Common myeloid progenitor, CD34-positive (primary cell): Measurements from ENCODE around the gene CETN3.
"Not testable (repeated sequence)": the region's sequence is repeated elsewhere in the genome, so short reads cannot be mapped to it uniquely, and the experiment has no call there.

Source experiments
- CTCF ChIA-PET: fragments of 350-600 bp; sonication (Branson Sonifier 250); formaldehyde crosslinking; loops from one replicate; lab custom pipeline; 2021; ENCODE audit warnings: antibody characterized with exemption; lab: Charles Lee
- POLR2A ChIA-PET: fragments of 350-600 bp; sonication (Branson Sonifier 250); formaldehyde crosslinking; loops from one replicate; lab custom pipeline; 2021; ENCODE audit warnings: antibody characterized with exemption; lab: Charles Lee
- DNase-seq, 3 donors: peaks; one replicate each; pipeline versions ENCODE4 v3.0.0 to v3.0.0-alpha.2; 2013
- H3K27ac ChIP-seq, 2 experiments: 1 replicate in 1 of 2; 2 replicates in 1 of 2; pipeline ENCODE4 v1.7.0; 2013; ENCODE audit warnings: inconsistent platforms in 2 of 2, low read length in 2 of 2, mild to moderate bottlenecking in 2 of 2, low read depth in 1 of 2, moderate library complexity in 1 of 2; ENCODE audit not compliant: severe bottlenecking in 2 of 2, insufficient read depth in 1 of 2, poor library complexity in 1 of 2
- H3K27me3 ChIP-seq, 5 experiments: replicated peaks in 2 of 5; 1 replicate in 3 of 5; 2 replicates in 2 of 5; pipeline versions ENCODE4 v1.6.1 to v1.7.0; 2013; ENCODE audit warnings: low read length in 4 of 5, mild to moderate bottlenecking in 2 of 5, moderate library complexity in 2 of 5, inconsistent platforms in 1 of 5; ENCODE audit not compliant: insufficient read depth in 5 of 5, control insufficient read depth in 4 of 5
- H3K36me3 ChIP-seq, 4 experiments: 1 replicate in 2 of 4; 2 replicates in 2 of 4; pipeline versions ENCODE4 v1.6.1 to v1.7.0; 2013; ENCODE audit warnings: low read length in 3 of 4, control low read depth in 1 of 4, mild to moderate bottlenecking in 1 of 4; ENCODE audit not compliant: control insufficient read depth in 4 of 4, insufficient read depth in 4 of 4
- H3K4me1 ChIP-seq, 4 experiments: 1 replicate in 3 of 4; 2 replicates in 1 of 4; pipeline versions ENCODE4 v1.6.1 to v1.7.1; 2013; ENCODE audit warnings: low read length in 3 of 4, mild to moderate bottlenecking in 3 of 4, control low read depth in 1 of 4, inconsistent platforms in 1 of 4, moderate library complexity in 1 of 4; ENCODE audit not compliant: control insufficient read depth in 4 of 4, insufficient read depth in 4 of 4; ENCODE audit errors: control extremely low read depth in 1 of 4
- H3K4me3 ChIP-seq, 7 experiments: 1 replicate in 4 of 7; 2 replicates in 3 of 7; pipeline versions ENCODE4 v1.5.1 to v1.7.0; 2013; ENCODE audit warnings: mild to moderate bottlenecking in 7 of 7, low read length in 6 of 7, moderate library complexity in 6 of 7, inconsistent platforms in 2 of 7, low read depth in 2 of 7, control low read depth in 1 of 7; ENCODE audit not compliant: insufficient read depth in 4 of 7, control insufficient read depth in 1 of 7; ENCODE audit errors: extremely low read depth in 1 of 7
- H3K9me3 ChIP-seq, 5 experiments: 1 replicate in 4 of 5; 2 replicates in 1 of 5; pipeline versions ENCODE4 v1.6.1 to v1.7.1; 2013; ENCODE audit warnings: low read length in 4 of 5, mild to moderate bottlenecking in 2 of 5, inconsistent platforms in 1 of 5, low read depth in 1 of 5, moderate library complexity in 1 of 5; ENCODE audit not compliant: control insufficient read depth in 4 of 5, insufficient read depth in 2 of 5; ENCODE audit errors: control extremely low read depth in 1 of 5
- WGBS: methylation state at CpG from one replicate; pipeline ENCODE4 v1.1.5; 2013; ENCODE audit not compliant: insufficient coverage; 5-methylcytosine and 5-hydroxymethylcytosine counted together

CETN3 gene

DNA sequence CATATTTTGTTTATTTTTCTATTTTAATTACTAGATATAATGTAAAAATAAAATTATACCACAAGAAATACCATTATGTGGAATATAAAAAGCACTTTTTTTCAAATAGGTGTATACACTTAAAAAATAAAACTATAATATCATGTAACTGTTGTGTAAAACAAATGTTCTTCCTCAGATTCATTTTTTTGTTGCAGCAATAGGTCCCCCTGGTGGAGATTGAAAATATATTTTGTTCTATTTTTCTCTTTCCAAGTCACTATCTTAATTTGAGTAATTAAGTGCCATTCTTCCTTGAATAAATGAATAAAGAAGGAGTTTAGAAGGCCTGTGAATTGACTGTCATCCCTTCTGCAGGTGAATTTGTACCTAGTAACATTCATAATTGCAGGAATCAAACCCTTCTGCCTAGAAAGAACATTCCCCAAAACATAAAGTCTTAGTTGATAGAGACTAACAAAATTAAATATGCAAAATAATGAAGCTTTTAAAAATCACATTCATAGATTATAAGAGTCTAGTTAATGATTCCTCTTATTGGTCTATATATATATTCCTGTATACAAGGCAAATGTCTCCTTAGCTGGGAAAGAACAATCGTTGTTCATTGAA is 23.4 kb downstream of the CETN3 start:
- no peaks in the 10 kb centered on the region for H3K4me1 ChIP-seq
- peak; percentile 20 to 45 (median 37) for DNase-seq
- no peaks in the 10 kb centered on the region for H3K9me3 ChIP-seq
- no peak overlapping the region for H3K4me3 ChIP-seq
- H3K27me3 ChIP-seq: no peaks in the 10 kb centered on the region
- ChIA-PET CTCF (interaction anchor here (0.6 to 1.9 kb wide), 4 partner anchors 8 to 1659 kb away, joined by 3 to 6 read pairs (median 4); no protein-coding TSS in a partner anchor), POLR2A (no interaction called here)
- no CpG with 5 or more reads among the region's 1 CpG for WGBS
- H3K27ac ChIP-seq: no peak overlapping the region
- H3K36me3 ChIP-seq: no peaks in the 10 kb centered on the region

DNA sequence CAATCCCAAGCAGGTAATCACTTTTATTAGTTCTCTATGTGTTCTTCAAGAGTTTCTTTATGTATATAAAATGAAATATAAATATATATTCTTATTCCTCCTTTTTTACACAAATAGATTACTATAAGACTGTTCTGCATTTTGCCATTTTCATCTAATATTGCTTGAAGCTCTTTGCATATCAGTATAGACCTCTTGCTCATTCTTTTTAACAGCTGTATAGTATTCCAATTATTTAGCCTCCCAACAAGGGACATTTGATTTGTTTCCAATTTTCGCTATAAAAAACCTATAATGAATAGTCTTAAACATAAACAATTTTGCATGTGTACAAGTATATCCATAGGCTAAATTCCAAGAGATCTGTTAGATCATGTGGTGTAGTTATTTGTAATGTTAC is 25.2 kb downstream of the CETN3 start:
- WGBS: no CpG with 5 or more reads among the region's 1 CpG
- H3K36me3 ChIP-seq: no peaks in the 10 kb centered on the region
- H3K9me3 ChIP-seq: no peaks in the 10 kb centered on the region
- no peaks in the 10 kb centered on the region for H3K27me3 ChIP-seq
- H3K4me1 ChIP-seq: no peaks in the 10 kb centered on the region
- POLR2A ChIA-PET: no interaction called here
- DNase-seq: no peak
- no peak overlapping the region for H3K4me3 ChIP-seq
- CTCF ChIA-PET: interaction anchor here (2.8 kb wide), 1 partner anchor 1656 kb away, joined by 9 read pairs; no protein-coding TSS in a partner anchor
- no peak overlapping the region for H3K27ac ChIP-seq

GRCh38 chr5:90383903-90384302 is 25.7 kb downstream of the CETN3 start:
- no CpG with 5 or more reads among the region's 2 CpGs for WGBS
- no peak overlapping the region for H3K4me3 ChIP-seq
- no peak overlapping the region for H3K27ac ChIP-seq
- H3K27me3 ChIP-seq: no peaks in the 10 kb centered on the region
- ChIA-PET CTCF (interaction anchor here (2.8 kb wide), 1 partner anchor 1656 kb away, joined by 9 read pairs; no protein-coding TSS in a partner anchor), POLR2A (no interaction called here)
- H3K4me1 ChIP-seq: no peaks in the 10 kb centered on the region
- no peak for DNase-seq
- H3K36me3 ChIP-seq: no peaks in the 10 kb centered on the region
- H3K9me3 ChIP-seq: no peaks in the 10 kb centered on the region

DNA sequence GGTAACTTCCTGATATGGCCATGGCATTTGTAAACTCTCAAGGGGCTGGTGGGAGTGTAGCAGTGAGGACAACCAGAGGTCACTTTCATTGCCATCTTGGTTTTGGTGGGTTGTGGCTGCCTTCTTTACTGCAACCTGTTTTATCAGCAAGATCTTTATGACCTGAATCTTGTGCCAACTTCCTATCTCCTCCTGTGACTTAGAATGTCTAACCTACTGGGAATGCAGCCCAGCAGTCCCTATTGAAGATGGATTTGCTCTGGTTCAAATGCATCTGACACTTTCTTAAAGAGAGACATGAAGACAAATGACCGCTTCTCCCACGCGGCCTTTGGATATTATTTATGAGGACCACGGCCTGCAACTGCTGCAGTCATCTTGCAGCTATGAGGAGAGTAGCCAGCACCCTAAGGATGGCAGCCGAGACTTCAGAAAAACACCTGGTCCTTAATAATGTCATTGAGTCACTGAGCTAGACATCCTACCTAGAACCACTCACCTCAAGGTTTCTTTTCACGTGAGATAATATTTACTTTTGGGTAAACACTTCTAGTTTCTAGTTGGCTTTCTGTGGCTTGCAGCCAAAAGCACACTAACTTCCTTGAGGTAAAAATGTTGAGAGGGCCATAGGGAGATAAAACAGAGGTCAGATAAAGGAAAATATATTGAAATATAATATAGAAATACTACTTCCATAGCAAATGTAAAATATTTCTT is 28.2 kb downstream of the CETN3 start:
- Histone ChIP-seq H3K27ac (no peak overlapping the region), H3K36me3 (no peaks in the 10 kb centered on the region), H3K4me3 (no peak overlapping the region), H3K4me1 (no peaks in the 10 kb centered on the region), H3K27me3 (no peaks in the 10 kb centered on the region), H3K9me3 (no peaks in the 10 kb centered on the region)
- POLR2A ChIA-PET: no interaction called here
- CTCF ChIA-PET: no interaction called here
- WGBS: 96% methylated on average over 5 of the region's 6 CpGs
- DNase-seq: no peak

DNA sequence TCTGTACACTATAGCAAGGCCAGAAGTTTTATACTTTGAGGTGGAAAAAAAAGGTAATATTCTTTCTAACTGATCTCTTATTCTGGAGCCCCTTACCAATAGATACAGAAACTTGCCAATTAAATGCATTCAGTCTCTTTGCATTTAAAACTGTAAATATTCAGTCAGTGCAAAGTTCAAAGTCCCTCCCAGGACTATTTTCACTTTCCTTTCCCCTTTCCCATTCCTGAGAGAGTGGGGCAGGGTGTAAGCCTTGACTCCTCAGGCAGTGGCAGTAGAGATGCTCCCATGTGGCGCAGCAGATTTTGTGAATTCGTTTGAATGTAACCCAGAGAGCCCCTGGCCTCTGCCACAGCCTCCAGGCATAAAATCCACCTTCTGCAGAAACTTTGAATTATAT is 29.9 kb downstream of the CETN3 start:
- Histone ChIP-seq H3K9me3 (peaks cover 0 to 3% (median 0%) of the 10 kb centered on the region in 5 experiments), H3K4me3 (no peak overlapping the region), H3K4me1 (no peaks in the 10 kb centered on the region), H3K27ac (no peak overlapping the region), H3K27me3 (no peaks in the 10 kb centered on the region), H3K36me3 (no peaks in the 10 kb centered on the region)
- POLR2A ChIA-PET: no interaction called here
- DNase-seq: no peak
- CTCF ChIA-PET: interaction anchor here (1.5 kb wide), 1 partner anchor 32 kb away, joined by 3 read pairs; no protein-coding TSS in a partner anchor
- 100% methylated on average over 2 of the region's 2 CpGs for WGBS

DNA sequence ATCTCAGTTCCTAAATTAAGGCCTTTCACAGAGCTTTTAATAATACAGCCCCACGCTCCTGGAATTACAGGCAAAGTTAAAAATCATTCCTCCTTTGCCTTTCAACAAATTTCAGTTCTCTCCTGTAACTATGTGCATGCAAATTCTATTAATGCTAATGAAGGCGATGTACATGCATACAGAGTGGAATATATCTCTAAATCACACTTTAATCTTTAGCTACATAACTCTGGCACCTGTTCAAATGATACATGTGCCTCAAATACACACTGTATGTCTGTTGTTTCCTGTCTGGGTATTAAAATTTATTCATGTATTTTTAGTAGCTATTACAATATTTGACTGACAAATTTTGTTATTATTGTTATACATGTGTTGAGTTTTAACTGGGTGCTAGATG is 30.8 kb downstream of the CETN3 start:
- 80% methylated on average over 1 of the region's 2 CpGs for WGBS
- Histone ChIP-seq H3K4me3 (no peak overlapping the region), H3K4me1 (no peaks in the 10 kb centered on the region), H3K9me3 (peaks cover 0 to 3% (median 0%) of the 10 kb centered on the region in 5 experiments), H3K27ac (no peak overlapping the region), H3K36me3 (no peaks in the 10 kb centered on the region), H3K27me3 (no peaks in the 10 kb centered on the region)
- ChIA-PET POLR2A (no interaction called here), CTCF (interaction anchor here (0.6 to 1.5 kb wide), 3 partner anchors 8 to 73 kb away, joined by 3 to 4 read pairs (median 3); no protein-coding TSS in a partner anchor)
- no peak for DNase-seq

DNA sequence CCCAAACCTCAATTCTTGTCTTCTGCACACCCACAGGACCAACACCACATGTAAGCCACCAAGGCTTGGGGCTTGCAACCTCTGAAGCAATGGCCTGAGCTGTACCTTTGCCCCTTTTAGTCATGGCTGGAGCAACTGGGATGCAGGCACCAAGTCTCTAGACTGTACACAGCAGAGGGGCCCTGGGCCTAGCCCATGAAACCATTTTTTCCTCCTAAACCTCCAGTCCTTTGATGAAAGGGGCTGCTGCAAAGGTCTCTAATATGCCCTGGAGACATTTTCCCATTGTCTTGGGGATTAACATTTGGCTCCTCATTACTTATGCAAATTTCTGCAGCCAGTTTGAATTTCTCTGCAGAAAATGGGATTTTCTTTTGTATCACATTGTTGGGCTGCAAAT is 38.3 kb downstream of the CETN3 start:
- DNase-seq, H3K4me3 ChIP-seq, POLR2A ChIA-PET, H3K4me1 ChIP-seq, H3K27me3 ChIP-seq, CTCF ChIA-PET, H3K36me3 ChIP-seq, H3K27ac ChIP-seq: not testable (repeated sequence)
- H3K9me3 ChIP-seq: peaks cover 0 to 11% (median 4%) of the 10 kb centered on the region in 5 experiments
